HK-2 (cell line): ENCODE results near the gene FAM221B.
A peak's percentile ranks its signal among the peaks of the same experiment; 100 is the strongest.

Source experiments
- DNase-seq: peaks from one replicate; pipeline ENCODE4 v3.0.0-alpha.2; 2018; ENCODE audit not compliant: unreplicated experiment

Gene FAM221B

GRCh38 chr9:35820076-35820475 is 8.5 kb downstream of the FAM221B start:
- no peak for DNase-seq

DNA sequence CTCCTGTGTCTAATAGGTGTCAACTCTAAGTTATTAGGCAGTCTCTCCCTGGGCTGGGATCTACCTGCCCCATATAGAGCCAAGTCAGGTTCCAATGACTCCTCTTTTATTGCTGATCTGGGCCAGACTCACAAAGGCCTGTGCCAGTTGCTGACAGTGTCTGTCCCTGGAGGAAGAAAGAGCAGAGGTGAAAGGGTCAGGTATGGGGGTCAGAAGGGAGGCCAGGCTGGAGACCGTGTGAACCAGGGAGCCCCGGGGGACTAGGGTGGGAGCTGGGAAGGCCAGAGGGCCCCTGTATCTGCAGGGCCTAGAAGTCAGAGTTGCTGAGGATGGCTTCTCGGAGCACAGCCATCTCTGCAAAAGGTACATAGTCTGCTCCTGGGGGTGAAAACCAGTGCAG is 10.2 kb downstream of the FAM221B start:
- no peak for DNase-seq

DNA sequence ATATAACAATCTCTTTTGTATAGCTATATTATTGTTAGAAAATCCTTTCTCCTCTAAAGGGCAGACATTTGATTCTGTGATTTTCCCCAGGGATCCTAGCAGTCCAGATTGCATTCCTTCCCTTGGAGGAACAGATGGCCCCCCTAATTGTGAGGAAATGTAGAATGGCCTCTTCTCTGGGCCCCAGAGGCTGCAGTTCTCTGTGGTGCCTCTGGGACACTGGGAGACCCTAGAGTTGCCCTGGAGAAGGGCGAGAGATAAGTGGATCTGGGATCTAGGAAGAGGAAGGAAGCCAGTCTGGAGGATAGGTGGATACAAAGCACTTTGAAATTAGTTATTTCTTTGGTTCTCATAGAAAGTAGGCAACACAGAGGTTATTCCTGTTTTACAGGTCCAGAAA is 11.8 kb downstream of the FAM221B start:
- DNase-seq: no peak

DNA sequence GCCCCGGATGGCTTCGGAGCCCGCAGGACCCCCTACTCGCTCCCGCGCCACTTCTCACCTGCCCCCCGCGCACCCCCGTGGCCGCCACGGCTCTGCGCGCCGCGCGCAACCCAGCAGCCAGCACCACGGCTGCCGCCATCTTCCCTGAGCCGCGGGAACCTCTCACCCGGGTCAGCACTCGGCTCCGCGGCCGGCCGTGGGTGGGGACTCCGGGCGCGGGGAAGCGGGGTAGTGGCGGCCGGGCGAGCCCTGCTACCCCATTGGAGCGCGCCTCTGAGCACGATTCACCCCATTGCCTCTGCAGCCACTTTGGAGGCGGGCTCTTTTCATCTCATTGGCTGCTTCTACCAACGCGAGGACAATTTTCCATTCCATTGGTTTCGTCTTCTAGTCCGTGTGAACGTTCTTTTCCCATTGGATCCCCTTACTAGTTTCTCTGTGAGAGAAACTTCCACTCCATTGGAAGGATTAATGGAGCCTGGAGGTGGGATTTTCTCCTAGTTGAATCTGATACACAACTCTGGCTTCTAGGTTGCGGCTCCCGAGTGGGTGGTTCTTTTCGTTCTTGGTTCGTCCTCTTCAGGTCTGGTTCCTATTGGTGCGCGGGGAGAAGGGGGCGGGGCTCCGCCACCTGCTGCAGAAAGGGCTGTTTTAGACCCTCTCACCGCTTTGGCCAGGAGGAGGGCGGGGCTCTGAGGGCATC is 13.5 kb downstream of the FAM221B start, which contains the start of gene HINT2:
Gene HINT2, minus strand, starts transcription at position 202 of the 703 bp plus-strand sequence. Its CDS starts 63 bp downstream, at position 139.
- peak; percentile 90 for DNase-seq

DNA sequence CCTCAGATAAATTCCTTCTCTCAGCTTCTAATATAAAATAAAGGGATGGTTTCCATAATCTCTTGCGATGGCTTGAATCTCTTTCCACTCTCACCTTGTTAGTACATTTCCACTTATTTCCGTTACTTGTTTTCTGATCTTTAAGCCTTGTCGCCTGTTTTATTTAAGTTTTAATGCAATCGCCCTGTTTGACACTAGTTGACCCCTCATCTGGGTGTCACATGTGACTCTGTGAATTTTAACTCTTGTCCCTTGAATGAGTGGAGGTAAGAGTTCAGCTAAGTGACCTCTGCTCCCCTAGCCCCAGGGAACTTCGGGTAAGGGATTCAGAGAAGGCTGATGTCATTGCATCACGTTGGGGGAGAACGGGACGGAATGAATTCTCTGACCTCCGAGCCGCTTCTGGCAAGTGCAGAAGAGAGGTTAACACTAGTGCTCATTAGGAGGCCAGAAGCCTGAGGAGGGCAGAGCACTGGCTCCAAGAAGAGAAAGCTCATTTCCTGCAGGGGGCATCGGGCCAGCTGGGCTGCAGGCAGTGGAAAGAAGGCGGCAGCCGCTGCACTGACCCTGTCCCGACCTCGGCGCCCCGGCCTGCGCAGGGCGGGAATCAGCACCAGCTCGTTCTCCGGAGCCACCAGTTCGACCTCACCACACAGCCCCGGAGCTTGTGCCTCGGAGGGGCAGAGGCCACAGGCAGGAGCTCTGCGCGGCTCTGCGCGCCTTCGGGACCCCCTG is 14.3 kb downstream of the FAM221B start:
- DNase-seq: peak; percentile 56

- peak; percentile 12 for DNase-seq
Observed at GRCh38 chr9:35813434-35814105, 15.0 kb downstream of the FAM221B start.

DNA sequence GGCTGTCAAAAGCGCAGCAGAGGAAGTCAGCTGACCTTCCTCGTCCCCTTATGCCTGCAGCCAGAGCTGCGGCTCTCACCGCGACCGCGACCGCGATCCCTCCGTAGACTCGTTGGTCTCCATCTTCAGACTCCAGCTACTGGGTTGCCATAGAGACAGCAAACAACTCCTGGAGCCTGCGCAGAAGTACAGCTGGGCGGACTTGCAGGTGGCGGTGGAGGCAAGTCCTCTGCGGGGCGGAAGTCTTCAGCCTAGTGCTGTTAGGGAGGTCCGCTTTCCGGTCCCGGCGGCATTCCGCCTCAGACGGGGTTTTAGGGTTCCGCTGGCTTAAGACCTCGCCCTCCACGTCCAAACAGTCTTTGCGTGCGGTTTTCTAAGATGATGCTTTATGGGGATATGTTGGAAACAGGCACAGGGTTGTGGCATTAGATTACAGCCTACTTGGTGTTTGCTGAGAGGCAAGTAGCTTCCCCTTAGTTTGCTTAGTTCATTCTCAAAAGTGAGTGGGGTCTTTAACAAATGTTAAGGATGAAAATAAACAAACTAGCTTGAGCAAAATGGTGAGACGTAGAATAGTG is 16.4 kb downstream of the FAM221B start, which contains the start of gene SPAG8:
Gene SPAG8, minus strand, starts transcription at position 238 of the 578 bp plus-strand sequence. Its CDS starts 115 bp downstream, at position 123.
- DNase-seq: peak; percentile 80

DNA sequence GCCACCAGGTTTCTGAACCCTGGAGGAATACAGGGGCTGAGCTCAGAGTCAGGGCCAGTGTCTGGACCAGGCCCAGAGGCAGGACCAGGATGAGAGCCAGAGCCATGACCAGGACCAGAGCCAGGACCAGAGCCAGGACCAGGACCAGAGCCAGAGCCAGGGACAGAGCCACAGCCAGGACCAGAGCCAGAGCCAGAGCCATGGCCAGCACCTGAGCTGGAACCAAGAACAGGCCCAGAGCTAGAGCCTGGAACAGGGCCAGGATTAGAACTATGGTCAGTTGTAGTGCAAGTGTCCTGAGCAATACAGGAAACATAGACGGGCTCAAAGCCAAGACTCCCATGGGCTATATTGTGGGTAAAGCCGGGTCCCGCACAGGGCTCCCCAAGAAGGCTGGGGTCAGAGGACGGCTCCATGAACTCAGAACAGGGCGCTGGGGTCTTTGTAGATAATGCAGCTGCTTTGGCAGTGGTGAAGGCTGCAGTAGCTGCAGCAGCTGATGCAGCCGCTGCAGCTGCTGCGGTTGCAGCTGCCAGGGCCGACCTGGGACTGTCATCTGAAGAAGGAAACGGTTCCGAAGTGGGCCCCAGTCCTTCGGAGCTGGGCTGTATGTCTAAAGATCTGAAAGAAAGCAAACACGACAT is 17.0 kb downstream of the FAM221B start:
- no peak for DNase-seq

- DNase-seq: no peak
Observed at GRCh38 chr9:35810122-35810521, 18.4 kb downstream of the FAM221B start.

- DNase-seq: no peak
Observed at GRCh38 chr9:35808433-35808832, 20.1 kb downstream of the FAM221B start.

- DNase-seq: no peak
Observed at GRCh38 chr9:35806101-35806500, 22.4 kb downstream of the FAM221B start.

DNA sequence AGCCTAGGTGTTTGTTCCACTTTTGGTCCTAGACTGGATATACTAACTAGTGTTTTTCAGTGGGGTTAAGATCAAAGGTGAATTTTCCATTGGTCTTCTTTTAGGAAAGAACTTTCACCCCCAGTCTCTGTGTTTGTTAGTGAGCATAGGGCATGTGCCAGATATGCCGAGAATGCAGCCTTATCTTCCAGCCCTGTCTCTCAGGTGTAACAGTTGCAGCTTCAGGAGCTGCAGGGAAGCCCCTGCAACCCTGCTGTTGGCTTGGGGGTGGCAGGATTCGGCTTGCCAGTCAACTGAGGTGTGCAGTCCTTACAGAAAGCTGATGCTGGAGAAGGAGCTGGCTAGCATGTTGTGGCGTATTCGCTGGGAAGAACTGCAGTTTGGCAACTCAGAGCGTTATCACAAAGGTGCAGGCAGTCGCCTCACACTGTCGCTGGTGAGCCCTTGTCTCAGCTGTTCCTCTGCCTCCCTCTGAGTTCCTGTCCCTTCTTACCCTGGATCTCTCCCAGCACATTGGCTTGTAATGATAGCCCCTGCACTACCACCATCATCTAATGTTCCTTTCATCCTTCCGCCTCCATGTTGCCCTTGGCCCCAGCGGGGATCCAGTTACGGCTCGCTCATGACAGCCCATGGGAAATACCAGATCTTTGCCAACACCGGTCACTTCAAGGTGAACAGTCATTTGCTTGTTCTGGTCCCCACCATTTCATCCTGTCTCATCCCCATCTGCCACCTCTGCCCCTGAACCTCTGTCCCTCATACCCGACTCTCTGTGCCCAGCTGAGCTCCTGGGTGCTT is 27.0 kb downstream of the FAM221B start:
- DNase-seq: no peak

DNA sequence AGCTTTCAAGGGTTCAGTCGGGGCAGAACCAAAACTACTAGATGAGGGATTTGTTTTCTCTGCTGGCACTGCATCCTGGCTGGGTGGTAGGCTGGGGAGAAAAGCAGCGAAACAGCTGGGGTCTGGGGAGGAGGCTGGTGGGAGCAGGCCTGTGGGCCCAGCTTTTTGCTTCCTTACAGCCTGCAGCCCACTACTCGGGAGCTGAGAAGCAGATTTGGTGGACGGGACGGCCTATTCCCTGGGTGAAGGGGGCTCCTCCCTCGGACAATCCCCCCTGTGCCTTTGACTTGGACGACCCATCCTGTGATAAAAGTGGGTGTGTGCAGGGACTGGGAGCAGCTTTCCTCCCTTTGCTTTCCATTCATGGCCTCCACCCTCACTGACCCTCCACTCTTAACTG is 28.0 kb downstream of the FAM221B start:
- no peak for DNase-seq

- DNase-seq: peak; percentile 58
Observed at GRCh38 chr9:35798658-35799374, 29.7 kb downstream of the FAM221B start.

- no peak for DNase-seq
Observed at GRCh38 chr9:35797311-35798109, 31.0 kb downstream of the FAM221B start.

DNA sequence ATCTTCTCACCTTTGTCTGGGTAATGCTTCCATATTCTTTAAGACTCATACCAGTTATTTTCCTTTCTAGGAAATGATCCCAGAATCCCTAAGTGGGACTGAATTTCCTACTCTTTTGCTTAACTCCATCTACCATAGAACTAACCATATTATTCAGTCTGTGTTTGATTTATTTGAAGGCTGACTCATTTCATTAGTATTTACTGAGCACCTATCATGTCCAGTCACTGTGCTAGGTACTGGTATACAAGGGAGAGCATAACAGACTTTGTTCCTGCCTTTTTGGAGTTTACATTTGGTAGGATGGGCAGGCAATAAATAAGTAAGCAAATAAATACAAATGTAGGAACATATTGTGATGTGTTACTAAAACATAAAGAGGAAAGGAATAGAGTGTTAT is 32.8 kb downstream of the FAM221B start:
- no peak for DNase-seq

DNA sequence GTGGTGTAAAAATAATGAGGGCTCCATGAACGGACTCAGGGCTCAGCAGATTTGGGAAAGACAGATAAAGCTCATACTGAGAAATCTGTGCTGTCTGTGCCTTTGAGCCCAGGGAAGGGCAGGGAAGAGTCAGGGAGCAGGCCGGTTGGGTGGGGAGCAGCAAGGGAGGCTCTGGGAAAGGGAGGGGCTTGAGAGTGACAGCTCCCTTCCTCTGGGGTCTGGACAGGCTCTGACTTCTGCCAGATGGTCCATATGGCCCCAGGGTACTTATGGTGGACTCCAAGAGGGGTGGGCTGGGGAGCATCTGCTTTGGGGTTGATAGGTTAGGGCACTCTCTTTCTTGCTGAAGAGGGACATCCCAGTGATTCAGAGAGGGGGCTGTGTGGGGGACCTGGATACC is 35.1 kb downstream of the FAM221B start:
- no peak for DNase-seq

- no peak for DNase-seq
Observed at GRCh38 chr9:35792826-35793225, 35.7 kb downstream of the FAM221B start.
